Skin epidermis (tissue), 12 donors: Measurements from ENCODE around the gene USP2.

ENCODE experiments used
- H3K27ac ChIP-seq, 21 experiments: fragments of 200-600 bp; sonication (generic) in 11 of 21; one replicate each; pipeline ENCODE4 v1.5.0; 2020; ENCODE audit warnings: mild to moderate bottlenecking in 3 of 21, inconsistent platforms in 2 of 21, moderate library complexity in 2 of 21
- H3K4me3 ChIP-seq, 7 experiments: fragments of 200-600 bp; sonication (generic) in 2 of 7; one replicate each; pipeline ENCODE4 v1.5.0; 2020; ENCODE audit warnings: inconsistent platforms in 2 of 7, mild to moderate bottlenecking in 2 of 7, moderate library complexity in 1 of 7

Gene USP2

GRCh38 chr11:119350302-119350701 is 31.2 kb downstream of the USP2 start:
- H3K4me3 ChIP-seq: no peak overlapping the region
- H3K27ac ChIP-seq: no peak overlapping the region

GRCh38 chr11:119347940-119348605 is 33.4 kb downstream of the USP2 start:
- Histone ChIP-seq H3K27ac (peak overlapping the region in 16 of 21 experiments; percentile 2 to 74 (median 34)), H3K4me3 (no peak overlapping the region)

- Histone ChIP-seq H3K4me3 (no peak overlapping the region), H3K27ac (peak overlapping the region in 11 of 21 experiments; percentile 2 to 74 (median 54))
Observed at GRCh38 chr11:119347242-119347641, 34.2 kb downstream of the USP2 start.

GRCh38 chr11:119346605-119347004 is 34.9 kb downstream of the USP2 start, which contains the start of gene MFRP:
Gene MFRP, minus strand, starts transcription at chr11:119346705. Its CDS starts 192 bp downstream, at chr11:119346513.
- peak within 1 kb of the TSS in 13 of 21 experiments; percentile 2 to 74 (median 52) for H3K27ac ChIP-seq
- H3K4me3 ChIP-seq: no peak within 1 kb of the TSS

- no peak overlapping the region for H3K27ac ChIP-seq
- no peak overlapping the region for H3K4me3 ChIP-seq
Observed at GRCh38 chr11:119345685-119346084, 35.8 kb downstream of the USP2 start.

- Histone ChIP-seq H3K4me3 (no peak overlapping the region), H3K27ac (no peak overlapping the region)
Observed at GRCh38 chr11:119344291-119345010, 37.0 kb downstream of the USP2 start.

- no peak overlapping the region for H3K4me3 ChIP-seq
Observed at GRCh38 chr11:119343726-119344125, 37.8 kb downstream of the USP2 start.

GRCh38 chr11:119342362-119343130 is 38.9 kb downstream of the USP2 start:
- no peak overlapping the region for H3K27ac ChIP-seq
- no peak overlapping the region for H3K4me3 ChIP-seq

More at GRCh38 chr11:119343726-119344125, 37.8 kb downstream of the USP2 start:
- H3K27ac ChIP-seq: no peak overlapping the region

GRCh38 chr11:119342023-119342300 is 39.5 kb downstream of the USP2 start:
- Histone ChIP-seq H3K27ac (peak overlapping the region in 2 of 21 experiments; percentile 86 to 93), H3K4me3 (no peak overlapping the region)

GRCh38 chr11:119341222-119342022 is 40.1 kb downstream of the USP2 start:
- peak overlapping the region in 16 of 21 experiments; percentile 1 to 96 (median 88) for H3K27ac ChIP-seq
- no peak overlapping the region for H3K4me3 ChIP-seq

GRCh38 chr11:119340335-119341221 is 40.9 kb downstream of the USP2 start, which contains the start of gene C1QTNF5:
Gene C1QTNF5, minus strand, starts transcription at chr11:119340883. Its CDS starts 486 bp downstream, at chr11:119340397.
- Histone ChIP-seq H3K4me3 (peak within 1 kb of the TSS; percentile 32 to 66 (median 45)), H3K27ac (peak within 1 kb of the TSS; percentile 75 to 96 (median 86))

- H3K27ac ChIP-seq: peak overlapping the region; percentile 75 to 96 (median 86)
- peak overlapping the region; percentile 32 to 66 (median 45) for H3K4me3 ChIP-seq
Observed at GRCh38 chr11:119339589-119340334, 41.7 kb downstream of the USP2 start.

- Histone ChIP-seq H3K4me3 (peak overlapping the region; percentile 32 to 66 (median 45)), H3K27ac (peak overlapping the region in 15 of 21 experiments; percentile 79 to 96 (median 88))
Observed at GRCh38 chr11:119338965-119339588, 42.4 kb downstream of the USP2 start.

GRCh38 chr11:119338318-119338890 is 43.1 kb downstream of the USP2 start:
- Histone ChIP-seq H3K4me3 (peak overlapping the region in 4 of 7 experiments; percentile 43 to 66 (median 48)), H3K27ac (peak overlapping the region in 7 of 21 experiments; percentile 21 to 96 (median 79))

- no peak overlapping the region for H3K4me3 ChIP-seq
- peak overlapping the region in 4 of 21 experiments; percentile 25 to 35 (median 28) for H3K27ac ChIP-seq
Observed at GRCh38 chr11:119337581-119338317, 43.7 kb downstream of the USP2 start.
